NCI-H526 treated with DMSO at 0.1 percent for 48 hours (cell line): ENCODE results near the gene MEAK7.

Experiments used
- DNase-seq: peaks from one replicate; lab custom pipeline; 2025; lab: John Stamatoyannopoulos, UW

The MEAK7 gene

DNA sequence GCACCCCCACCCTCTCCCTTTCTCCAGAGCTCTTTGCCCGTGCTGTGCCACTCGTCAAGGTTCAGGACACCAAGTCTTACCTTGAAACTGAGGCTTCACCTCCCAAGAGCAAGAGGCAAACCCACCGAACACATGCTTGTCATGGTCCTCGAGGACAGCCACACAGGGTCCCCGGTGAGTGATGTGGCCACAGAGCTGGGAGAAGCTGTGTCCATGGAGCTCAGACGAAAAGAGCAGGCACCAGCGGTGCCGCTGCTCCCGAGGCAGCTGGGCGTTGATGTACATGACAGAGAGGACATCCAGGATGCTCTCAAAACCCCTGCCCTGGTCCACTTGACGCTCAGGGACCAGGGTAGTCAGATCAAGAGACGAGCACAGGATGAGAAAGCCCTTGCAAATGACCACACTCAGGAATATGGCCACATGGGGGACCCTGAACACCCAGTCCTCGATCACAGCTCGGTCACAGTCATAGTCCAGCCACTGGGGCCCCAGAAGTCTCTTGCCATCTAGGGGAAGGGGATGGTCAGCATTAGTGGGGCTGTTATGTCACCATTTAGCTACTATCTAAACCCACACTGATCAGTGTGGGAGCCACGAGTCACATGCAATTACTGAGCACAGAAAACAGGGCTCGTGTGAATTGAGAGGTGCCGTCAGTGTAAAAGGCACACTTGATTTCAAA is 17.8 kb downstream of the MEAK7 start:
- DNase-seq: no peak

DNA sequence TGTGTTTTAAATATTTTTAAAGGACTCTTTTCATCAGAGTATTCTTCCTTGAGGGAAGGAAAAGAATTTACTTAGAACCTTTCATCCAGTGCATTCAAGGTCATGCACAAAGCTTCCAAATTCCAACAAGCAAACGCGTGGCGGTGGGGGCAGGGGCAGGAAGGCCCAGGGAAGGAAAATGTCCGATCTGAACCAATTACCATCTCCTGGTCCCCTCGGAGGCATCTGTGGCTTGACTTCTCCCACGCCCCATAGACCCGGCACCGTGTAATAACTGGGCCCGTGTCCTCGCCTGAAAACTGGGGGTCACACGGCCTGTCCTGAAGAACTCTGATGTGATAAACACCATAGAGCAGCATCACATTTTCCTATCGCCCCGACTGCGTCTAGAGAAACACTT is 18.3 kb downstream of the MEAK7 start:
- DNase-seq: no peak

DNA sequence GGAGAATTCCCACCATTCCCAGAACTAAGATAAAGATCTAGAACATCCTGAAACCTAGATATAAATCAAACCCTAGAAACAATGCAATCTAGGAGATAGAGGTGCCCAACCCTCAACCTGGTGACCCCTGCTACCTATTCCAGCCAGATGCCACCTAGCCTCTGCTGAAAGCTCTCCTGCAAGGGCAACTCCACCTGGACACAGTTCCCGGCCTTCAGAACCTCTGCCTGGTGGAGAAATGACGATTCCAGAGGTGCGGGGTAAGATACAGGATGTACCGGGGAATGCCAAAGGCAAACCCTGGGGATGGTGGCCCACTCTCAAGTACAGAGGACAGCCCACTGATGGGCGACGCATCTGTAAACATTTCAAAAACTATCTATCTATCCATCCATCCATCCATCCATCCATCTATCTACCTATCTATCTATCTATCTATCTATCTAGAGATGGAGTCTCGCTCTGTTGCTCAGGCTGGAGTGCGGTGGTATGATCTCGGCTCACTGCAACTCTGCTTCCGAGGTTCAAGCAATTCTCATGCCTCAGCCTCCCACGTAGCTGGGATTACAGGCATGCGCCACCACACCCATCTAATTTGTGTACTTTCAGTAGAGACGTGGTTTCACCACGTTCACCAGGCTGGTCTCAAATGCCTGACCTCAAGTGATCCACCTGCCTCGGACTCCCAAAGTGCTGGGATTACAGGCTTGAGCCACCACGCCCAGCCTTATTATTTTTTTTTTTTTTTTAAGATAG is 19.0 kb downstream of the MEAK7 start:
- no peak for DNase-seq

DNA sequence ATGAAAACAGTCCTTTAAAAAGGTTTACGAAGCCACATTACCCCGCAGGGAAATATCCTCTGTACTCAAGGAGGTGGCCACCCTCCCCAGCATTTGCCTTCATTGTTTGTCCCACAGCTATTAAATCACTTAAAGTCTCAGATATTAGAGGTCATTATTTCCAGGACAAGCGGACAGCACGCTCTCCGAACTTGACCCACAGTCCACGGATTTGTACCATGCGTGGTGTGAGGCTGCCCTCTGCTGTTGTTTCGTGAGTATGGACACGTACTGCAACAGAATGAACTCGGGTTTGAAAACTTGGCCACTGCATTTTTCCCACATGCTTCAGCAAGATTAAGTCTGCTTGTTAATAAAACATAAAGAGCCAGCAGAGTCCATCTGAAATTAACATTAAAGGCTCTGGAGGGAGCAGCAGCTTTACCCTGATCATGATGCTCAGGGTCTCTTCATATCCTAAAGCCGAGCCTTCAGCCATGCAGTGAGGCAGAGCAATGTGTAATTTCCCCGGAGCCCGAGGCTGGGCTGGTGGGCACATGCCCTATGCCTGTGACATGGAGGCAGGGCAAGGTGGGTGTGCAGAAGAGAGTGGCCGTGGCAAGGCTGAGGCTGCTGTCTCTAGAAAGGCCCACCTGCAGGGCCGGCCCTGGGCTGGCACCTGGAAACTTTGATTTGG is 19.7 kb downstream of the MEAK7 start:
- DNase-seq: peak; percentile 1

DNA sequence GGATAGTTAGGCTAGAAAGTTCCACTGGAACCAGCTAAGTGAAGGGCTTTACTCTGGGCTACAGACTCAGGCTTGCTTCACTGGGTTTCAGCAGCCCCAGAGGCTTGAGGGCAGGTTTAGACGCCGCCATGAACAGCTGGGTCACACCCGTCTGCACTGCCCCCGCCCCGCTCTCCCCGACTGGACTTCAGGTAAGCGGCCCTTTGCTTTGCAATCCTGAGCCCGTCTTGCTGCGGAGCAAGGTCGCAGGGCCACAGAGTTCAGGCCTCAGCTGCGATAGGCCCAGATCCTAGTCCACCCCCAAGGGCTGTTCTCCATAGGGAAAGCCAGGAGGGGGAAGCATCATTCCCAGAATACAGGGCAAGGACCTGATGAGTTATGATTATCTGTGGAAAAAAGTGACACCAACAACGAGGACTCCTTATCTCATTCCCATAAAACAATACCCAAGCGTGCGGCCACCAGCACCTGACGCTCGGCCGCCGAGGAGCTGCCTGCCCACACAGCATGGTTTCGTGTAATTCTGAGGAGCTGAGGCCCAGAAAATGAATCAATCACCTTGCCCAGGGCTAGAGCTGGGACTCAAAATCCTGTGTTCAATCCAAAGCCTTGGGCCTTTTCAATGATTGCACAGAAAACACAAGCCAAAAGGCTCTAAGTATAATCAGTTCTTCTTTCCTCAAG is 20.4 kb downstream of the MEAK7 start:
- DNase-seq: no peak

DNA sequence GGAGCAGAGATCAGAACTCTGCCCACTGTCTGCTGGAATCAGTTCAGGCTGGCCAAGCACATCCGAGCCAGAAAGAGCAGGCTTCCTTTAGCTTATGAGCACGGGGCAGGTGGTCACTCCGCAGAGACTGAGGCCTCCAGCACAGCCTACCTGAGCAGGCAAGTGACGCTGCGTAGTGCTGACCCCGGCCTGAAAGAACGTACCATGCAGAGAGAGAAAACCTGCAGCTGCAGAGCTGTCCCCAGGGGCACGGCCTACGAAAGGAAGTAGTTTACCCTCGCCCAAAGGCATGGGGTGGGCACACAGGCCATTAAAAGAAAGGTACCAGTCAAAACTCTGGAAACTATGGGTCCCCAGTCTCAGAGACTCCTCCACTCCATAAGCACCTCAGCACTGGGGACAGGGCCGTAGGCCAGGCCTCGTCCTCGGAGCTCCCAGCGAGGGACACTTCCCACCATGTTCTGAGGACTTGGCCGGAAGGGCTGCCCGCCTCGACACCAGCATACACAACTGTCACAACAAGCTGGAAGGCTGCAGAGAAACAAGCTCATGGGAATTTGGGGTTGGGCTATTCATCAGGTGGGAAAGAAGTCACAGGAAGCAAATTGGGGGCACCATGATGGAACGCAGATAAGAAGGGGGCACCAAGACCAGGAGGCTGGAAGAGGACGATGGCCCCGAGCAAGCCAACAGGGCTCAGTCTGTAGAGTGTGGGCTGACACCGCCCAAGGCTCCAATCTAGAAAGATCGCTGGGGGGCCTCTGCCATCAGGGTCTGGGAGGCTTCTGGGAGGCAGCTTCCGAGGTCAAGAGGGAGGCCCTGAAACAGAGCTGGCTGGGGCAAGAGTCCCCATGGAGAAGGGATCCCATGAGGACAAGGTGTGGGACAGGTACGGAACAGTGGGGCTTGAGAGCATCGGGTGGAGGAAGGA is 21.2 kb downstream of the MEAK7 start:
- no peak for DNase-seq

DNA sequence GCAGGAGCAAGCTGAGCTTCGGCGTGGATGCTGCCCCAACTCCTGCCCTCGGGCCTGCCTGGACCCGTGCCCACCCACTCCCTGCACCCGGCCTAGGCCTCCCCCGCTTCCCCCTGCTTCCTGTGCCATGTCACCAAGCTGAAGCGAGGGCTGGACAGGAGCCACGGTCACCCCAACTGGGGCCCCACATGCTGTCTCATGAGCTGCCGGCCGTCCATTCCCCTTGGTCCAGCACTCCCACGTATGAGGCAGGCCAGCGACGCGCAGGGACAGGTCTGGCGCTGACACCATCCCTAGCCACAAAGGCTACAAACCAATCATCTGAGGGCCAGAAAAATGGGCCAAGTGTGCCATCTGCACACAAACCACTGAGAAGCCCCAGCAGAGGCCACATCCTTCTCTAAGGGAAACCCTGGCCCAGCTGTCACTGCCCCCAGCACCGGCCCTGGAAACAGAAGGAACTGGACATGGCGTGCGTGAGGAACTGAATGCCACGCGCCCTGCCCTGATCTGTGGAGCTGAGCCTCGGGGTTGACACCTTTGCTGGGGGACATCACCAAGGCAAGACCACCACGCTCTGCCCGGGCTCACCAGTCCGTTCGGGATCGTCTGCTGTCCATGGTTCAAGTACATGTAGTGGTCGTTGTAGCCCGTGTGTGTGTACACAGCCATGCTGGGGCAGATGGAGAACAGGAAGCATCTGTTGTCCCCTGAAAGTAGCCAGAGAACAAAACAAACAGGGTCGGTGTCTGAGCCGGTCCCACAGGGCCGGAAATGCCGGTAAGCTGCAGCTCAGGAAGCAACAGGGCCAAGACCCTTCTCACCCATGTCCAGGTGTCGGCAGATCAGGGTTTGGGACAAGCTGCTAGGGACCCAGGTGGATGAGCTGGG is 22.2 kb downstream of the MEAK7 start:
- no peak for DNase-seq

DNA sequence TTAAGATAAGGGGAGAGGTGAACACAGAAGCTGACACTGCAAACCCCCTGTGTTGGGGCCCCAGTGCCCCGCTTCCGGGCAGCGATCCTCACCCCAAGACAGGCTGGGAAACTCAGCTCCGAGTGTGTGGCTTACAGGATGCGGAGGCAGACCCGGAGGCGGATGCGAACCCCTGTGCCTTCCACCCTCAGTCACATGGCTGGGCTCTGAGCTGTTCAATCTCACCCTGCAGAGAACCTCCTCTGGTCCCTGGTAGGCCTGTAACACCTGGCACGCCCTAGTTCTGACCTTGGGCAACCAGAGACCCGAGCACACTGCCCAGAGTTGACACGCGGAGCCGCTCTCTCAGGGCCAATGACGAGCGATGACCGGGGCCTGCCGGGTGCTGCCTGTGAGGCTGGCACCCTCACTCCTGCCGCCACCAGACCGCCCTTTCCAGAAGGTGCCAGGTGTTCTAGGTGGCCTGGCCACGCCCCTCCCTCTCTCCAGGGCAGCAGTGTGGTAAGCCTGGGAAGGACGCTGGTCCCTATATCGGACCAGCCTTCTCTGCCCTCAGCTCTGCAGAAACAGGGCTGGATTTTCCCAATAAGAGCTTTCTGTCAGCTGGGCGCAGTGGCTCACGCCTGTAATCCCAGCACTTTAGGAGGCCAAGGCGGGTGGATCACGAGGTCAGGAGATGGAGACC is 23.3 kb downstream of the MEAK7 start:
- no peak for DNase-seq

DNA sequence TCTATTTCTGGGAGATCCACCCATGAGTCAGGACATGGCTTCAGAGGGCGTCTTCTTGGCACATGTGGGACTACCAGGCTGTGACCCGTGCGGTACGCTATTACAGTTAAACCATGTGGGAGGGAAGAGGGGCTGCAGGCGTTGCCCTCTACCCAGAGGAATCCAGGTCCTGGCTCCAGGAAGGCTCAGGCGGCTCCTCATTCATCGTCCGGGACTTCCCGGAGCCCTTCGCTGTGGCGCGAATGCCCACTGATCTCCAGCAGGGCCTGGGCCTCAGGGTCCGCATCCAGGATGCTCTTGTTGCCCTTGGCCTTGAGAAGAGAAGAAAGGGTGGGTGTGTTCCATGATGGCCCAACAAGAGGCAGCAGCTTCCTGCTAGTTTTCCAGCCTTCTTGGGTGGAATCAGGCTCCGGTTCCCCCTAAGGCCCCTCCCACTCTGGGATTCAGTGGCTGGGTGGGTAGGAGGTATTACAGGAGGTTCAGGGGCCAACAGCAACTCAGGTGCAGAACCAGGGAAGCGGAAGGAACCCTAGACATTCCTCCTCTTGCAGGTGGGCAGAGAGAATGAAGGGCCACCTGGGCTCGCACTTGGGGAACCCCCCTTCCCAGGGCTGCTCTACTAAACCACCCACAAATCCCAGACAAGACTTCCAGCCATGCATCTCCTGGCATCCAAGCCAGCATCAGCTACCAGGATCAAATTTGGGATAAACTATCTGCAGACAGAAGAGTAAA is 24.6 kb downstream of the MEAK7 start:
- no peak for DNase-seq

DNA sequence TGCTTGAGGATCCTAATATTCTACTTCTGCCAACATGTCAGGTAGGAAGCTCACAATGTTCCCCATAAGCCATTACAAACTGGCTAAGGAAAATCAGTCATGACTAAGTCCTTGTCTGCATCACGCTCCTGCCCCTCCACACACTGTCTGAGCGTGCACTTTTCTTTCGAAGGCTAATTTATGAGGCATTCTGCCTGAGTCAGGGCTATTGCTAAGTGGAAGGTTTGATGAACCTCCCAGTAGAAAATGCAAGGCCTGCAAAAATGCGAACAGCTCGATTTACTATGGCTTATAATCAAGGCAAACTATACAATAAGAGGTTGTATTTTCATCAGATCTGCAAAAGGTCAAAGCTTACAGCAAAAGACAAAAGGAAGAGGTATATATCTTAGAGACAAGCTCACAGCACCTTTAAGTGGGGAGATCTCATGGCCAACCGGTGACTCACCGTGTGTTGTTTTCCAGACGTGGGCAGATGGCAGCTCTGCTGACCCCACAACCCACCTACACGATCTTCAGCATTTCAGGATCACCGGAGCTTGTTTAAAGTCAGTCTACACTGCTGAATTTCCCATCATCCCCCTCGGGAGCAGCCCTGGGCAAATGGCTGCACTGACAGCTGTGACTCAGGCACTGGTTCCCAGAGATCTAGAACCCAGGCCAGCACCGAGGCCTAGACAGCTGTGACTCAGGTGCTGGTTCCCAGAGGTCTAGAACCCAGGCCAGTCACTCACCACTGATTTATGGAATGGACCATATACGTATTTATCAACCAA is 26.1 kb downstream of the MEAK7 start:
- DNase-seq: no peak

DNA sequence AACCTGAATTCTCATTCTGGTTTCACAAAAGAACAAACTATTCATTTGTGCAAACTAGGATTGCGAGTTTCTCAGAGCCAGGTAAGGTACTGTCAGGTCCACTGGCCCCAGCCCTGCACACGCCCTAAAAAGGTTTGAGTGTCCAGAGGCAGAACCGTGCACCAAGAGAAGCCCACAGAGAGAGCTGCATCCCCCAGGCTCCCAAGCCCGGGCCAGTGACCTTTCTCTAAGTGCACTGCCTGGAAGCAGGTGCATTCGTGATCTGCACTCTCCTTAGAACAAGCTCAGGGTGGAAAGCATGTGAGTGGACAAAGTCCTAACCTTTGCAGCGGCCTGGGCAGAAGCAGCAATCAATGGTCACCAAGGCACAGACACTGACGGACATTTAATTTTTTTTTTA is 26.8 kb downstream of the MEAK7 start:
- DNase-seq: no peak

DNA sequence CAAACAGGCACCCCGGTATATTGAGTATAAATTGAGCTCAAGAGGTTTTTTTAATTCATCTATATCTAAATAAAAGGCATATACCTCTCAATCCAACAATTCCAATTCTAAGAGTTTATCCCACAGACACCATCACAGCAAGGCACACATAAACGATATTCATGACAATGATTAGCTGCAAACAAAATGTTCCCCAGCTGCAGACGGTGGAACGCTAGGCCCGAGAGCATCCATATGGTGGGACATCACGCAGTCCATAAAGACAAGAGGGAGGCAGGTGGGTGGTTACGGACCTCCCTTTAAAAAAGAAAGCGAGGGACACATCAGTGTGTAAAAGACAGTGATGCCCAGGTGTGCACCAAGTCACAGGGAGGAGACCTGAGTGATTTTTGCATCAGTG is 28.1 kb downstream of the MEAK7 start:
- DNase-seq: no peak

DNA sequence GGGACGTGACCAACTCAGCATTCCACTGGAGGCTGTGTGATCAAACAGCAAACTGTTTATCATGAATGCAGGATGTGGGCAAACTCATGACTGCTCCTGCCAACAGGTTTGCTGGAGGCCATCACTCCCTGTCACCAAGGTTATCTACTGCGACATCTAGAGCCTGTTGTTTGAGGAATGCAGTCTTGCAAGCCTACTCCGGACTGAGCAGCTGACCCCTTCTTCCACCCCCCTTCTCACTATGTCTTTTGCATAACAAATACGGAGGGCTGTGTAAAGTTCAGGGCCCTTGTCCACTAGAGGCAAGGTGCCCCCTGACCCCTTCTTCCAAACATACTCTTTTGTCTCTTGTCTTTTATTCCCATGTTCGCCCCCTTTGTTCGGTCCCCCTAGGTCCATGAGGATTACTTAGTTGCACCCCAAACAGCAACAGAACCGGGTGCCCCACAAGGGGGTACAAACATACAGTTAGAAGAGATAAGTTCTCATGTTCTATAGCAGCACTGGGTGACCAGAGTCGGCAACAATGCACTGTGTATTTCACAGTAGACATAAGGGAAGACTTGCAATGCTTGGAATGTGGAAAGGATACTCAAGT is 28.7 kb downstream of the MEAK7 start:
- DNase-seq: no peak

DNA sequence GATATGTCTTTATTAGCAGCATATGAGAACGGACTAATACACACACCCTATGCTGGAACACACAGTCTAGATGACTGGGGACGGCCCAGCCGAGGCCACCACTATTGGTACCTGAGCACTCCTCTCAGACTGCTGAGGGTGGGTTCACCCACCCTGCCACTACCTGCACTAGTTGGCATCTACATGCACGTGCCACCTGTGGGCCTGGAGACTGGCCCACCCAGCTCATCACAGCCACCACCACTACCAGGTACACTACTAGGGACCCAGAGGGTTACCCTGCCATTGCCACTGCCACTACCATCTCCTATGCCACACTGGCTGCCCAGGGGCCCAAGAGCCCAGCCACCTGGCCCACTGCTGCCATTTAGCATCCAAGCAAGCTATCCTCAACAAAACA is 32.5 kb downstream of the MEAK7 start:
- DNase-seq: no peak

DNA sequence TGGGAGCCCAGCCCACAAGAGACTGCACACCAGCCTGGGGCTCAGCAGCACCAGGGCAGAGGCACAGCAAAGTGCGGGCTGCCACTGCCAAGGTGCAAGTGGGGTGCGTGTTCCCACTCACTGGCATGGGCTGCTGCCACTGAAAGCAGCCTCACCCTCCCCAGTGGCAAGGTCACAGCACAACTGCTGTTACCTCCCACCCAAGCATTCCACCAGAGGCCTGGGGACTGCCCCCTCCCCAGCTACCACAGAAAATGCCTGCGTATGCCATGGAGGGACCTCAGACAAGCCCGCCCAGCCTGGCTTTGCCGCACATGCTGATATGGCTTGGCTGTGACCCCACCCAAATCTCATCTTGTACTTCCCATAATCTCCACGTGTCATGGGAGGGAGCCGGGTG is 33.1 kb downstream of the MEAK7 start:
- no peak for DNase-seq

DNA sequence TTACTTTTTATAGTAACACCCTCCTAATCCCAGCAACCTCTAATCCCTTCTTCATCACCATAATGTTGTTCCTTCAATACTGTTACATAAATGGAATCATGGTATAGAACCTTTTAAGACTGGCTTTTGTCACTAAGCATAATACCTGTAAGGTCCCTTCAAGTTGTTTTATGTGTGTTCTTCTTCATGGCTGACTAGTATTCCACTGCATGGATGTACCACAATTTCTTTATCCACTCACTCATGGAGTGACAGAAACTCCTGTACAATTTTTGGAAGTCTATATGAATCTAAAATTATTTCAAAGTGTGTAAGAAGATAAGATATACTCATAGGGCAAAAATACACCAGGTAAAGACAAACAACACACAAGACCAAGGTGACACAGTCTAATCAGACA is 36.8 kb downstream of the MEAK7 start:
- DNase-seq: no peak

DNA sequence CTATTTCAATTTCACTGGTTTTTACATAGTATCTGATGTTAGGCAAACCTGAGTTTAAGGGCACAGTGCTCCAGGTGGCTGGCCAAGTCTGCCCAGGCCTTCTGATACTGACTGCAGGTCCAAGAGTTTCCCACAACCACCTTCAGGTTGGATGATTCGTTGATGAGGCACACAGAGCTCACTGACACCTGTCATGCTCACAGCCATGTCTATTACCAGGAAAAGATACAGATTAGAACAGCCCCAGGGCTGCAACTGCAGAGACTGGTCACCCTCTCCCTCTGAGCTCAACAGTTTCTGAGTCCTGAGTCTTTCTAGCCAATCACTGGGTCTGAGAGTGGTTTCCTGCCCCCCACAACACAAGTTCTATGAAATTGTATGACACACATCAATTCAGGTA is 37.2 kb downstream of the MEAK7 start:
- DNase-seq: no peak

DNA sequence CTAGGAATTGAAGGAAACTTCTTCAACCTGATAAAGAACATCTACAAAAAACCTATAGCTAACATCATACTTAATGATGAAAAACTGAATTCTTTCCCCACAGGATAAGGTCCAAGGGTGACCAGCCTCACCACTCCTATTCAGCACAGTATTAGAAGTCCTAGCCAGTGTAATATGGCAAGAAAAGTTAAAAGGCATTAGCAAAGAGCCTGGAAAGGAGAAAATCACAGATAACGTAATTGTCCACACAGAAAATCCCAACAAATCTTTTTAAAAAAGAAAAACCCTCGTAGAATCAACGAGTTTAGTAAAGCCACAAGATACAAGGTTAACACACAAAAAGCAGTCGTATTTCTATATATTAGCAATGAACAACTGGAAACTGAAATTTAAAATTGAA is 37.8 kb downstream of the MEAK7 start:
- DNase-seq: no peak
